IPS-15b (cell line): ENCODE measurements around the gene IMPG2.

Experiments used
- H3K27me3 ChIP-seq: one replicate; pipeline ENCODE4 v1.6.1; 2013; ENCODE audit warnings: low read length; ENCODE audit not compliant: control insufficient read depth, insufficient read depth
- H3K36me3 ChIP-seq: one replicate; pipeline ENCODE4 v1.6.1; 2013; ENCODE audit warnings: low read length; ENCODE audit not compliant: control insufficient read depth, insufficient read depth
- H3K4me1 ChIP-seq: one replicate; pipeline ENCODE4 v1.6.1; 2013; ENCODE audit warnings: mild to moderate bottlenecking, low read length; ENCODE audit not compliant: control insufficient read depth, insufficient read depth
- H3K4me3 ChIP-seq: one replicate; pipeline ENCODE4 v1.5.1; 2013; ENCODE audit warnings: low read depth, low read length
- H3K9ac ChIP-seq: one replicate; pipeline ENCODE4 v1.6.1; 2013; ENCODE audit warnings: low read depth, mild to moderate bottlenecking, low read length
- H3K9me3 ChIP-seq: one replicate; pipeline ENCODE4 v1.6.1; 2013; ENCODE audit warnings: mild to moderate bottlenecking, low read length; ENCODE audit not compliant: control insufficient read depth, insufficient read depth

Gene IMPG2

DNA sequence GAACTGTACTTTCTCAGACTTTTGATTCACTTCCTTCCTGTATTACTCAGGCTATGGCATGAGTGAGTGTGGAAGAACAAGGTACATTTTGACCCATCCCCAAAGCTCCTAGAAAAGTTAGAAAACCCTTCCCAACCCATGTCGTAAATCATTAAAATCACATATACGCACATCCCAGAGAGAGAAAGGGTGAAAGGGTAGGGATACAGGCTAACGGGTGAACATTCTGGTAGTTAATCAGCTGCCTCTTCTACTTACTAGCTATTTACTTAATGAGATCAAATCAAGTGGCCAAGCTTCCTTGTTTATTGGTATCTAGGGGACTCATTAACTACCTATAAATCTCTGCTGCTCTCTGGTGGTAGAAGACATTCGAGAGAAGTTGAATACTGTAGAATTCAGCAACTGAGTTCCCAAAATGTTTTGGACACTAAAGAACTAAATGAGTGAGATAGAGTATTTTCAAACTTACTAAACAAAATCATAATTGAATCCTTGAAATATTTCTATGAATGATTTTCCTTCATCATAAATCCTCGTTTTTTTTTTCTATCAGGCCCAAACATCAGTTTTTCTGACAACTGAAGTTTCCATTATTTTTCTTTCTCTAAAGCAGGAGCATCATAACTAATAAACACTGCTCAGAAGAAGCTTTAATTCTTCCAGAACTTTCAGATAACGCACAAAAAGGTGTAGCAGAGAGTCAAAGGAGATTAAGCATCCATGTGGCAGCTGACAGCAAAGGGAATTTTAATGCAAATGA, 124.2 kb downstream of the IMPG2 start:
- H3K27me3 ChIP-seq, result no peaks in the 10 kb centered on the region
- H3K9ac ChIP-seq, result no peak overlapping the region
- H3K9me3 ChIP-seq, result no peaks in the 10 kb centered on the region
- no peaks in the 10 kb centered on the region for H3K4me1 ChIP-seq
- no peaks in the 10 kb centered on the region for H3K36me3 ChIP-seq
- no peak overlapping the region for H3K4me3 ChIP-seq

- Histone ChIP-seq H3K4me1 (no peaks in the 10 kb centered on the region), H3K4me3 (no peak overlapping the region), H3K27me3 (no peaks in the 10 kb centered on the region), H3K9me3 (no peaks in the 10 kb centered on the region), H3K36me3 (no peaks in the 10 kb centered on the region), H3K9ac (no peak overlapping the region)
These were observed 126.0 kb downstream of the IMPG2 start for GRCh38 chr3:101194392-101194791.

- Histone ChIP-seq H3K9me3 (no peaks in the 10 kb centered on the region), H3K9ac (no peak overlapping the region), H3K4me1 (no peaks in the 10 kb centered on the region), H3K36me3 (no peaks in the 10 kb centered on the region), H3K27me3 (no peaks in the 10 kb centered on the region), H3K4me3 (no peak overlapping the region)
These were observed 126.4 kb downstream of the IMPG2 start for GRCh38 chr3:101193957-101194356.

DNA sequence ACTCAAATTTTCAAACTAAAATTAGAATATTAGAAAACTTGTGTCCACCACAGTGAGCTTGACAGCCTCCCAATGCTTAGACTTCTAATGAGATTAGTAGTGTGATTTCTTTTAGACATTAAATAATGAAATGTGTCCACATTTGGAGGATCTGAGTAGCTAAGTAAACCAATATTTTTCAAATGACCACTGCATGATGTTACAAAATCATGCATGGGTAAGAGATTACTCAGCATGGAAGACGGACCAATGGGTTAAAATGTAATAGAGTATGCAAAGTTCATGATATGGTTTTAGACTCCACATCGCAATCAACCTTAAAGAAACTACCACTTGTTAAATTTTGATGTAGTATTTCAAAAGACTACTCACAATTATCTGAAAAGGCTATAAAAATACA, 130.6 kb downstream of the IMPG2 start:
- H3K9ac ChIP-seq, result no peak overlapping the region

DNA sequence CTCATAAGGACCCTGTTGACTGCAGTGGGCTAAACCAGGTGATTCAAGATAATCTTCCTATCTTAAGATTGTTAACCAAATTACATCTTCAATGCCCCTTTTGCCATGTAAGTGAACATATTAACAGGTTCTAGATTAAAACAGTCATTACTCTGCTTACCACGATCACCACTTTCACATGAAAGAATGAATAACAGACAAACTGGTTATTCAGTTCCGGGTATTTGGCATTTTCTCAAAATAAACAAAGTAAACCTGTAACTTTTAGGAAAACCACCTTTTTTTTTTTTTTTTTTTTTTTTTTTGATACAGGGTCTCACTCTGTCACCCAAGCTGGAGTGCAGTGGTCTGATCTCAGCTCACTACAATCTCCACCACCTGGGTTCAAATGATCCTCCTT, 131.2 kb downstream of the IMPG2 start:
- Histone ChIP-seq H3K36me3 (no peaks in the 10 kb centered on the region), H3K9ac (no peak overlapping the region), H3K9me3 (no peaks in the 10 kb centered on the region), H3K4me1 (no peaks in the 10 kb centered on the region), H3K27me3 (no peaks in the 10 kb centered on the region), H3K4me3 (no peak overlapping the region)

More for the DNA sequence above, 130.6 kb downstream of the IMPG2 start:
- no peaks in the 10 kb centered on the region for H3K9me3 ChIP-seq
- no peaks in the 10 kb centered on the region for H3K36me3 ChIP-seq
- no peak overlapping the region for H3K4me3 ChIP-seq
- H3K4me1 ChIP-seq, result no peaks in the 10 kb centered on the region
- H3K27me3 ChIP-seq, result no peaks in the 10 kb centered on the region

- Histone ChIP-seq H3K36me3 (no peaks in the 10 kb centered on the region), H3K27me3 (no peaks in the 10 kb centered on the region), H3K4me1 (no peaks in the 10 kb centered on the region), H3K4me3 (no peak overlapping the region), H3K9me3 (no peaks in the 10 kb centered on the region), H3K9ac (no peak overlapping the region)
These were observed 135.0 kb downstream of the IMPG2 start for GRCh38 chr3:101185341-101185740.

GRCh38 chr3:101184111-101184510, 136.3 kb downstream of the IMPG2 start:
- no peaks in the 10 kb centered on the region for H3K27me3 ChIP-seq
- H3K9ac ChIP-seq, result no peak overlapping the region
- H3K36me3 ChIP-seq, result no peaks in the 10 kb centered on the region
- H3K4me3 ChIP-seq, result no peak overlapping the region
- H3K4me1 ChIP-seq, result no peaks in the 10 kb centered on the region
- no peaks in the 10 kb centered on the region for H3K9me3 ChIP-seq

DNA sequence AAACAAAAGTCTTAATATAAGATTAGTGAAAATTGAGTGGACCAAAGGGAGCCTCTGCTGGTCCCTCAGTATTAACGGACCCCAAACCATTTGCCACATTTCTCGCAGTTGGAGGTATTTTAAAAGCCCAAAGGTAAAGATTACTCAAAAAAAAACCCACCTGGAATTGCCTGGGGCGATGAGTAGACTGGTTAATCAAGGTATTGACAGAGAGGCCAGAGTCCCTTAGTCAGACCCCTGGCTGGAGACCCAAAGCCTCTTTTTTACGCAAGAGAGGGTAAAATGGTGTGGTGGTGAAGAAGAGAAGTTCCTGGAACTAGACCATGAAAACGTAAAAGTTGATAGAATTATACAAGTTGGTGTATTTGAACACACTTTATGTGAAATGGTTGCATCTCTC, 137.2 kb downstream of the IMPG2 start:
- Histone ChIP-seq H3K4me1 (no peaks in the 10 kb centered on the region), H3K9ac (no peak overlapping the region), H3K27me3 (no peaks in the 10 kb centered on the region), H3K4me3 (no peak overlapping the region), H3K9me3 (no peaks in the 10 kb centered on the region), H3K36me3 (no peaks in the 10 kb centered on the region)

DNA sequence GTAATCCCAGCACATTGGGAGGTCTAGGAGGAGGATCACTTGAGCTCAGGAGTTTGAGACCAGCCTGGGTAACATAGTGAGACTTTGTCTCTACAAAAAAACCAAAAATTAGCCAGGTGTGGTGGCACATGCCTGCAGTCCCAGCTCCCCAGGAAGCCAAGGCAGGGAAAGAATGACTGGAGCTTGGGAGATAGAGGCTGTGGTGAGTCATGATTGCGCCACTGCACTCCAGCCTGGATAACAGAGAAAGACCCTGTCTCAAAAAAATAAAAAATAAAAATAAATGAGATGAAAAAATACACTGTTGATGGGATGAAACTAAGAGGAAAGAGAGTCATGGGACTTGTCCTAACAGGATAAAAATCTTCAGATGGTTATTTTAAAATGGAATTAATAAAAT, 137.6 kb downstream of the IMPG2 start:
- H3K27me3 ChIP-seq, result no peaks in the 10 kb centered on the region
- H3K9me3 ChIP-seq, result no peaks in the 10 kb centered on the region
- no peak overlapping the region for H3K9ac ChIP-seq
- H3K4me3 ChIP-seq, result no peak overlapping the region
- no peaks in the 10 kb centered on the region for H3K4me1 ChIP-seq
- no peaks in the 10 kb centered on the region for H3K36me3 ChIP-seq

GRCh38 chr3:101181801-101182200, 138.6 kb downstream of the IMPG2 start:
- H3K36me3 ChIP-seq, result no peaks in the 10 kb centered on the region
- no peaks in the 10 kb centered on the region for H3K9me3 ChIP-seq
- no peaks in the 10 kb centered on the region for H3K4me1 ChIP-seq
- no peaks in the 10 kb centered on the region for H3K27me3 ChIP-seq
- H3K4me3 ChIP-seq, result no peak overlapping the region
- no peak overlapping the region for H3K9ac ChIP-seq

DNA sequence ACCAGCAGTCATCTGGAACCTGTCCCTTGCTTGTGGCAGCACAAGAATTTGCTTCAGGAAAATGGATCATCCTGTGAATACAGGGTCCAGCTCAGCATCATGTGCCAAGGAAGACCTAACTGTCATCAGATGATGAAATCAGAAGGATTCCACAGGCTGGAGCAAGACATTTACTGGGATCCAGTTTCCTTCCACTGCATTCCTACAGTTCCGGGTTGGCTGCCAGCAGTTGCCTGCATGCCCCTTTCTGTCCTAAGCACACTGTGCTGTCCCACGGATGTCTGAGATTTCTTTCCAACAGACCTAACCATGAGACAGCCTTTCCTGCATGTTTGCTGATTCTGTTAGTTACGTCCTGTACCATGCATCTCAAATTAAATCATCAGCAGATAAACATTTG, 140.7 kb downstream of the IMPG2 start:
- Histone ChIP-seq H3K27me3 (no peaks in the 10 kb centered on the region), H3K9ac (no peak overlapping the region), H3K9me3 (no peaks in the 10 kb centered on the region), H3K4me1 (no peaks in the 10 kb centered on the region), H3K36me3 (no peaks in the 10 kb centered on the region), H3K4me3 (no peak overlapping the region)

GRCh38 chr3:101177577-101177976, 142.8 kb downstream of the IMPG2 start:
- H3K4me3 ChIP-seq, result no peak overlapping the region
- no peaks in the 10 kb centered on the region for H3K36me3 ChIP-seq
- H3K4me1 ChIP-seq, result no peaks in the 10 kb centered on the region
- H3K9me3 ChIP-seq, result no peaks in the 10 kb centered on the region
- no peaks in the 10 kb centered on the region for H3K27me3 ChIP-seq
- H3K9ac ChIP-seq, result no peak overlapping the region
